GM23338 (cell line): Measurements from ENCODE around the gene DAPK1. TPM values are rescaled to one million over a fixed set of nuclear protein-coding genes. Genes with fewer than 3 reads are reported as not detected.
A peak's percentile ranks its signal among the peaks of the same experiment; 100 is the strongest.

Source experiments
- ATAC-seq: fragments of 200-7000 bp; cut with Tn5 transposase; 3 replicates; pipeline ENCODE4 v1.9.1; 2020
- DNase-seq: peaks from one replicate; pipeline ENCODE4 v3.0.0-alpha.2; 2015; ENCODE audit warnings: low spot score
- H2AFZ ChIP-seq: fragments of 200-600 bp; sonication (generic); 2 replicates; pipeline ENCODE4 v1.8.0; 2016; ENCODE audit warnings: antibody characterized with exemption, mild to moderate bottlenecking, moderate library complexity
- H3F3A ChIP-seq: fragments of 200-600 bp; sonication (generic); replicated peaks from 2 replicates; pipeline ENCODE4 v1.8.0; 2017; ENCODE audit warnings: antibody characterized with exemption, mixed run types, low read depth
- H3K27ac ChIP-seq: fragments of 200-600 bp; sonication (generic); 2 replicates; pipeline ENCODE4 v1.6.1; 2016; ENCODE audit warnings: low read depth
- H3K27me3 ChIP-seq: fragments of 200-600 bp; sonication (generic); 2 replicates; pipeline ENCODE4 v1.8.0; 2016; ENCODE audit warnings: mild to moderate bottlenecking, mixed run types, moderate library complexity; ENCODE audit not compliant: insufficient read depth
- H3K36me3 ChIP-seq: fragments of 200-600 bp; sonication (generic); 2 replicates; pipeline ENCODE4 v1.8.0; 2016; ENCODE audit warnings: mild to moderate bottlenecking; ENCODE audit not compliant: insufficient read depth
- H3K4me1 ChIP-seq: fragments of 200-600 bp; sonication (generic); 2 replicates; pipeline ENCODE4 v1.8.0; 2016; ENCODE audit warnings: mild to moderate bottlenecking, moderate library complexity; ENCODE audit not compliant: insufficient read depth
- H3K4me2 ChIP-seq: fragments of 200-600 bp; sonication (generic); 2 replicates; pipeline ENCODE4 v1.7.1; 2017; ENCODE audit warnings: mixed run types
- H3K4me3 ChIP-seq: fragments of 200-600 bp; sonication (generic); 2 replicates; pipeline ENCODE4 v1.6.1; 2016; ENCODE audit warnings: mixed run types
- H3K79me2 ChIP-seq: fragments of 200-600 bp; sonication (generic); replicated peaks from 2 replicates; pipeline ENCODE4 v1.8.0; 2017; ENCODE audit warnings: mild to moderate bottlenecking; ENCODE audit not compliant: insufficient read depth
- H3K9me2 ChIP-seq: fragments of 200-600 bp; sonication (generic); 2 replicates; pipeline ENCODE4 v1.8.0; 2017; ENCODE audit not compliant: insufficient read depth
- H4K20me1 ChIP-seq: fragments of 200-600 bp; sonication (generic); replicated peaks from 2 replicates; pipeline ENCODE4 v1.8.0; 2017; ENCODE audit warnings: mild to moderate bottlenecking; ENCODE audit not compliant: insufficient read depth
- H3K27ac Mint-ChIP-seq: 2 replicates; pipeline ENCODE4 v1.8.0; 2020; ENCODE audit warnings: inconsistent platforms, mild to moderate bottlenecking, moderate library complexity, mixed read lengths
- H3K27me3 Mint-ChIP-seq: 3 replicates; pipeline ENCODE4 v1.8.0; 2022; ENCODE audit warnings: low read depth, mild to moderate bottlenecking, moderate library complexity, mixed read lengths, inconsistent platforms; ENCODE audit not compliant: insufficient read depth, poor library complexity
- H3K36me3 Mint-ChIP-seq: 3 replicates; pipeline ENCODE4 v1.8.0; 2021; ENCODE audit warnings: low read depth, mild to moderate bottlenecking, inconsistent platforms, moderate library complexity, mixed read lengths
- H3K4me1 Mint-ChIP-seq: 3 replicates; pipeline ENCODE4 v1.8.0; 2020; ENCODE audit warnings: mild to moderate bottlenecking, inconsistent platforms, mixed read lengths
- H3K4me3 Mint-ChIP-seq: 3 replicates; pipeline ENCODE4 v1.8.0; 2021; ENCODE audit warnings: moderate library complexity, mild to moderate bottlenecking, inconsistent platforms, mixed read lengths
- H3K9me3 Mint-ChIP-seq: 3 replicates; pipeline ENCODE4 v1.8.0; 2020; ENCODE audit warnings: moderate library complexity, mild to moderate bottlenecking, inconsistent platforms, mixed read lengths
- CREB1 ChIP-seq: fragments of 250-450 bp; sonication (Bioruptor Pico); IDR thresholded peaks from 2 replicates; pipeline ENCODE4 v1.5.0; 2020; ENCODE audit warnings: low read depth, mild to moderate bottlenecking, moderate library complexity
- EZH2 ChIP-seq: fragments of 200-600 bp; sonication (generic); IDR thresholded peaks from one replicate; pipeline ENCODE4 v1.8.0; 2017; ENCODE audit warnings: antibody characterized with exemption, mild to moderate bottlenecking, low read depth; ENCODE audit not compliant: unreplicated experiment
- EZH2phosphoT487 ChIP-seq: fragments of 200-600 bp; sonication (generic); IDR thresholded peaks from one replicate; pipeline ENCODE4 v1.8.1; 2018; ENCODE audit warnings: antibody characterized with exemption; ENCODE audit not compliant: unreplicated experiment
- JUNB ChIP-seq: IDR thresholded peaks from one replicate; pipeline ENCODE4 v1.6.1; 2016; ENCODE audit warnings: antibody characterized with exemption; ENCODE audit not compliant: unreplicated experiment
- NANOG ChIP-seq: IDR thresholded peaks from 2 replicates; pipeline ENCODE4 v1.6.1; 2016; ENCODE audit warnings: antibody characterized with exemption, borderline replicate concordance
- POLR2AphosphoS5 ChIP-seq: IDR thresholded peaks from 2 replicates; pipeline ENCODE4 v1.6.1; 2016; ENCODE audit warnings: antibody characterized with exemption, low read depth
- STAT1 ChIP-seq: IDR thresholded peaks from one replicate; pipeline ENCODE4 v1.6.1; 2016; ENCODE audit warnings: antibody characterized with exemption; ENCODE audit not compliant: unreplicated experiment
- ZNF114 ChIP-seq: fragments of 250-450 bp; sonication (Bioruptor Pico); IDR thresholded peaks from 2 replicates; pipeline ENCODE4 v1.5.0; 2020; ENCODE audit warnings: mild to moderate bottlenecking, moderate library complexity
- ZNF331 ChIP-seq: fragments of 250-450 bp; sonication (Bioruptor Pico); IDR thresholded peaks from 2 replicates; pipeline ENCODE4 v1.5.0; 2020; ENCODE audit warnings: low read depth, mild to moderate bottlenecking, moderate library complexity
- polyA plus RNA-seq: library from polyadenylated mRNA; unstranded; fragments of >200 nt; fragmentation: Nextera tagmentation; extraction: Ambion mirVana; gene quantifications from 2 replicates; pipeline ENCODE4 v1.2.1, GENCODE V29; 2016
- total RNA-seq: library from RNA; depleted of rRNA; stranded (reverse); fragments of >200 nt; shearing (Covaris generic); gene quantifications from 2 replicates; pipeline ENCODE4 v1.2.3, GENCODE V29; 2014
- TF ChIP-seq, protein P1 (sequence below): IDR thresholded peaks from 2 replicates; pipeline ENCODE4 v1.6.1; 2016; ENCODE audit warnings: antibody characterized with exemption
- TF ChIP-seq, protein P2 (sequence below), 2 experiments: fragments of 200-600 bp in 1 of 2; sonication (generic) in 1 of 2; conservative IDR thresholded peaks; 2 replicates each; pipeline versions ENCODE4 v1.5.1 to v1.6.1; 2016 to 2017; ENCODE audit warnings: antibody characterized with exemption in 2 of 2, low read depth in 2 of 2, mild to moderate bottlenecking in 2 of 2, moderate library complexity in 1 of 2
- TF ChIP-seq, protein P3 (sequence below): IDR thresholded peaks from one replicate; pipeline ENCODE4 v1.6.1; 2018; ENCODE audit warnings: antibody characterized with exemption; ENCODE audit not compliant: unreplicated experiment
- TF ChIP-seq, protein P4 (sequence below): fragments of 250-450 bp; sonication (Bioruptor Pico); IDR thresholded peaks from 2 replicates; pipeline ENCODE4 v1.5.0; 2020; ENCODE audit warnings: mild to moderate bottlenecking, moderate library complexity

The DAPK1 gene
- total and polyA plus RNA-seq, 2 experiments from 2014 or later, result 37.0 to 134 TPM

DNA sequence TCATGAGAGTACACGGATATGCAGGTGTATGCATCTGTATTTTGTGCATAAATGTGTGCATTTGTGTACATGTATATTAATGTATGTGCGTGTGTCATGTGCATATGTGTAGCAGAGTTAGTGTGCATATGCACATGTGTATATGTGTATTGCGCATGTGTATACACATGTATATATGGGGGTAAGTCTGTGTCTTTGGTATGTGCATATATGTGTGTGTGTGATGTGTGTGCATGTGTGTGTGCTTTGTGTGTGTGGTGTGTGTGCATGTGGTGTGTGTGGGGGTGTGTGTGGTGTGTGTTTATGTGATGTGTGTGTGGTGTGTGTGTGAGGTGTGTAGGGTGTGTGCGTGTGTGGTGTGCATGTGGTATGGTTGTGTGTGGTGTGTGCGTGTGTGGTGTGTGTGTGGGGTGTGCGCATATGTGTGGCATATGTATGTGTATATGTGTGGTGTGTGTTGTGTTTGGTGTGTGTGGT, 215.2 kb downstream of the DAPK1 start:
- H3K27me3 Mint-ChIP-seq, result peaks cover 8% of the 10 kb centered on the region
- ATAC-seq (no peak), DNase-seq (no peak)
- Histone ChIP-seq H3K9me2 (no peaks in the 10 kb centered on the region), H3K4me1 (no peaks in the 10 kb centered on the region), H3F3A (peaks cover 4% of the 10 kb centered on the region), H3K79me2 (no peaks in the 10 kb centered on the region), H4K20me1 (no peaks in the 10 kb centered on the region; the same call in 1 of the 2 replicates), H2AFZ (no peak overlapping the region), H3K27me3 (no peaks in the 10 kb centered on the region), H3K36me3 (no peaks in the 10 kb centered on the region; the same call in 1 of the 2 replicates), H3K4me2 (no peak overlapping the region), H3K4me3 (no peak overlapping the region), H3K27ac (no peak overlapping the region)
- H3K36me3 Mint-ChIP-seq, result peaks cover 8% of the 10 kb centered on the region
- TF ChIP-seq EZH2phosphoT487 (no peak), EZH2 (no peak), JUNB (no peak), CREB1 (CRISPR knock-in tag) (no peak), ZNF331 (CRISPR knock-in tag) (no peak), STAT1 (no peak), POLR2AphosphoS5 (no peak), ZNF114 (CRISPR knock-in tag) (no peak), NANOG (no peak)
- TF ChIP-seq, protein P1, sequence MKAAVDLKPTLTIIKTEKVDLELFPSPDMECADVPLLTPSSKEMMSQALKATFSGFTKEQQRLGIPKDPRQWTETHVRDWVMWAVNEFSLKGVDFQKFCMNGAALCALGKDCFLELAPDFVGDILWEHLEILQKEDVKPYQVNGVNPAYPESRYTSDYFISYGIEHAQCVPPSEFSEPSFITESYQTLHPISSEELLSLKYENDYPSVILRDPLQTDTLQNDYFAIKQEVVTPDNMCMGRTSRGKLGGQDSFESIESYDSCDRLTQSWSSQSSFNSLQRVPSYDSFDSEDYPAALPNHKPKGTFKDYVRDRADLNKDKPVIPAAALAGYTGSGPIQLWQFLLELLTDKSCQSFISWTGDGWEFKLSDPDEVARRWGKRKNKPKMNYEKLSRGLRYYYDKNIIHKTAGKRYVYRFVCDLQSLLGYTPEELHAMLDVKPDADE, result no peak
- TF ChIP-seq, protein P2, sequence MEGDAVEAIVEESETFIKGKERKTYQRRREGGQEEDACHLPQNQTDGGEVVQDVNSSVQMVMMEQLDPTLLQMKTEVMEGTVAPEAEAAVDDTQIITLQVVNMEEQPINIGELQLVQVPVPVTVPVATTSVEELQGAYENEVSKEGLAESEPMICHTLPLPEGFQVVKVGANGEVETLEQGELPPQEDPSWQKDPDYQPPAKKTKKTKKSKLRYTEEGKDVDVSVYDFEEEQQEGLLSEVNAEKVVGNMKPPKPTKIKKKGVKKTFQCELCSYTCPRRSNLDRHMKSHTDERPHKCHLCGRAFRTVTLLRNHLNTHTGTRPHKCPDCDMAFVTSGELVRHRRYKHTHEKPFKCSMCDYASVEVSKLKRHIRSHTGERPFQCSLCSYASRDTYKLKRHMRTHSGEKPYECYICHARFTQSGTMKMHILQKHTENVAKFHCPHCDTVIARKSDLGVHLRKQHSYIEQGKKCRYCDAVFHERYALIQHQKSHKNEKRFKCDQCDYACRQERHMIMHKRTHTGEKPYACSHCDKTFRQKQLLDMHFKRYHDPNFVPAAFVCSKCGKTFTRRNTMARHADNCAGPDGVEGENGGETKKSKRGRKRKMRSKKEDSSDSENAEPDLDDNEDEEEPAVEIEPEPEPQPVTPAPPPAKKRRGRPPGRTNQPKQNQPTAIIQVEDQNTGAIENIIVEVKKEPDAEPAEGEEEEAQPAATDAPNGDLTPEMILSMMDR (conservative IDR thresholded peaks at IDR 0.05; ENCODE audit: low read depth in 2 of 2), result no peak
- TF ChIP-seq, protein P3, sequence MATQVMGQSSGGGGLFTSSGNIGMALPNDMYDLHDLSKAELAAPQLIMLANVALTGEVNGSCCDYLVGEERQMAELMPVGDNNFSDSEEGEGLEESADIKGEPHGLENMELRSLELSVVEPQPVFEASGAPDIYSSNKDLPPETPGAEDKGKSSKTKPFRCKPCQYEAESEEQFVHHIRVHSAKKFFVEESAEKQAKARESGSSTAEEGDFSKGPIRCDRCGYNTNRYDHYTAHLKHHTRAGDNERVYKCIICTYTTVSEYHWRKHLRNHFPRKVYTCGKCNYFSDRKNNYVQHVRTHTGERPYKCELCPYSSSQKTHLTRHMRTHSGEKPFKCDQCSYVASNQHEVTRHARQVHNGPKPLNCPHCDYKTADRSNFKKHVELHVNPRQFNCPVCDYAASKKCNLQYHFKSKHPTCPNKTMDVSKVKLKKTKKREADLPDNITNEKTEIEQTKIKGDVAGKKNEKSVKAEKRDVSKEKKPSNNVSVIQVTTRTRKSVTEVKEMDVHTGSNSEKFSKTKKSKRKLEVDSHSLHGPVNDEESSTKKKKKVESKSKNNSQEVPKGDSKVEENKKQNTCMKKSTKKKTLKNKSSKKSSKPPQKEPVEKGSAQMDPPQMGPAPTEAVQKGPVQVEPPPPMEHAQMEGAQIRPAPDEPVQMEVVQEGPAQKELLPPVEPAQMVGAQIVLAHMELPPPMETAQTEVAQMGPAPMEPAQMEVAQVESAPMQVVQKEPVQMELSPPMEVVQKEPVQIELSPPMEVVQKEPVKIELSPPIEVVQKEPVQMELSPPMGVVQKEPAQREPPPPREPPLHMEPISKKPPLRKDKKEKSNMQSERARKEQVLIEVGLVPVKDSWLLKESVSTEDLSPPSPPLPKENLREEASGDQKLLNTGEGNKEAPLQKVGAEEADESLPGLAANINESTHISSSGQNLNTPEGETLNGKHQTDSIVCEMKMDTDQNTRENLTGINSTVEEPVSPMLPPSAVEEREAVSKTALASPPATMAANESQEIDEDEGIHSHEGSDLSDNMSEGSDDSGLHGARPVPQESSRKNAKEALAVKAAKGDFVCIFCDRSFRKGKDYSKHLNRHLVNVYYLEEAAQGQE, result no peak
- TF ChIP-seq, protein P4, sequence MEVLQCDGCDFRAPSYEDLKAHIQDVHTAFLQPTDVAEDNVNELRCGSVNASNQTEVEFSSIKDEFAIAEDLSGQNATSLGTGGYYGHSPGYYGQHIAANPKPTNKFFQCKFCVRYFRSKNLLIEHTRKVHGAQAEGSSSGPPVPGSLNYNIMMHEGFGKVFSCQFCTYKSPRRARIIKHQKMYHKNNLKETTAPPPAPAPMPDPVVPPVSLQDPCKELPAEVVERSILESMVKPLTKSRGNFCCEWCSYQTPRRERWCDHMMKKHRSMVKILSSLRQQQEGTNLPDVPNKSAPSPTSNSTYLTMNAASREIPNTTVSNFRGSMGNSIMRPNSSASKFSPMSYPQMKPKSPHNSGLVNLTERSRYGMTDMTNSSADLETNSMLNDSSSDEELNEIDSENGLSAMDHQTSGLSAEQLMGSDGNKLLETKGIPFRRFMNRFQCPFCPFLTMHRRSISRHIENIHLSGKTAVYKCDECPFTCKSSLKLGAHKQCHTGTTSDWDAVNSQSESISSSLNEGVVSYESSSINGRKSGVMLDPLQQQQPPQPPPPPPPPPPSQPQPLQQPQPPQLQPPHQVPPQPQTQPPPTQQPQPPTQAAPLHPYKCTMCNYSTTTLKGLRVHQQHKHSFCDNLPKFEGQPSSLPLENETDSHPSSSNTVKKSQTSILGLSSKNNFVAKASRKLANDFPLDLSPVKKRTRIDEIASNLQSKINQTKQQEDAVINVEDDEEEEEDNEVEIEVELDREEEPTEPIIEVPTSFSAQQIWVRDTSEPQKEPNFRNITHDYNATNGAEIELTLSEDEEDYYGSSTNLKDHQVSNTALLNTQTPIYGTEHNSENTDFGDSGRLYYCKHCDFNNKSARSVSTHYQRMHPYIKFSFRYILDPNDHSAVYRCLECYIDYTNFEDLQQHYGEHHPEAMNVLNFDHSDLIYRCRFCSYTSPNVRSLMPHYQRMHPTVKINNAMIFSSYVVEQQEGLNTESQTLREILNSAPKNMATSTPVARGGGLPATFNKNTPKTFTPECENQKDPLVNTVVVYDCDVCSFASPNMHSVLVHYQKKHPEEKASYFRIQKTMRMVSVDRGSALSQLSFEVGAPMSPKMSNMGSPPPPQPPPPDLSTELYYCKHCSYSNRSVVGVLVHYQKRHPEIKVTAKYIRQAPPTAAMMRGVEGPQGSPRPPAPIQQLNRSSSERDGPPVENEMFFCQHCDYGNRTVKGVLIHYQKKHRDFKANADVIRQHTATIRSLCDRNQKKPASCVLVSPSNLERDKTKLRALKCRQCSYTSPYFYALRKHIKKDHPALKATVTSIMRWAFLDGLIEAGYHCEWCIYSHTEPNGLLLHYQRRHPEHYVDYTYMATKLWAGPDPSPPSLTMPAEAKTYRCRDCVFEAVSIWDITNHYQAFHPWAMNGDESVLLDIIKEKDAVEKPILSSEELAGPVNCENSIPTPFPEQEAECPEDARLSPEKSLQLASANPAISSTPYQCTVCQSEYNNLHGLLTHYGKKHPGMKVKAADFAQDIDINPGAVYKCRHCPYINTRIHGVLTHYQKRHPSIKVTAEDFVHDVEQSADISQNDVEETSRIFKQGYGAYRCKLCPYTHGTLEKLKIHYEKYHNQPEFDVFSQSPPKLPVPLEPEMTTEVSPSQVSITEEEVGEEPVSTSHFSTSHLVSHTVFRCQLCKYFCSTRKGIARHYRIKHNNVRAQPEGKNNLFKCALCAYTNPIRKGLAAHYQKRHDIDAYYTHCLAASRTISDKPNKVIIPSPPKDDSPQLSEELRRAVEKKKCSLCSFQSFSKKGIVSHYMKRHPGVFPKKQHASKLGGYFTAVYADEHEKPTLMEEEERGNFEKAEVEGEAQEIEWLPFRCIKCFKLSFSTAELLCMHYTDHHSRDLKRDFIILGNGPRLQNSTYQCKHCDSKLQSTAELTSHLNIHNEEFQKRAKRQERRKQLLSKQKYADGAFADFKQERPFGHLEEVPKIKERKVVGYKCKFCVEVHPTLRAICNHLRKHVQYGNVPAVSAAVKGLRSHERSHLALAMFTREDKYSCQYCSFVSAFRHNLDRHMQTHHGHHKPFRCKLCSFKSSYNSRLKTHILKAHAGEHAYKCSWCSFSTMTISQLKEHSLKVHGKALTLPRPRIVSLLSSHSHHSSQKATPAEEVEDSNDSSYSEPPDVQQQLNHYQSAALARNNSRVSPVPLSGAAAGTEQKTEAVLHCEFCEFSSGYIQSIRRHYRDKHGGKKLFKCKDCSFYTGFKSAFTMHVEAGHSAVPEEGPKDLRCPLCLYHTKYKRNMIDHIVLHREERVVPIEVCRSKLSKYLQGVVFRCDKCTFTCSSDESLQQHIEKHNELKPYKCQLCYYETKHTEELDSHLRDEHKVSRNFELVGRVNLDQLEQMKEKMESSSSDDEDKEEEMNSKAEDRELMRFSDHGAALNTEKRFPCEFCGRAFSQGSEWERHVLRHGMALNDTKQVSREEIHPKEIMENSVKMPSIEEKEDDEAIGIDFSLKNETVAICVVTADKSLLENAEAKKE (CRISPR knock-in tag), result no peak
- H3K27ac Mint-ChIP-seq, result peak overlapping the region; percentile 75; the same call in 1 of the 2 replicates
- H3K4me3 Mint-ChIP-seq, result no peak overlapping the region
- H3K9me3 Mint-ChIP-seq, result no peaks in the 10 kb centered on the region
- no peaks in the 10 kb centered on the region for H3K4me1 Mint-ChIP-seq
